ENCODE measurements around the gene FHOD3. TPM values are rescaled to one million over a fixed set of nuclear protein-coding genes. Genes with fewer than 3 reads are reported as not detected.

FHOD3 gene
- total and polyA plus RNA-seq, 2 of the 13 experiments (the other 11 are each of a cell fraction or from before 2014, with no cell fraction given), result 0.07 TPM; not detected in 1

GRCh38 chr18:36819621-36820020 is 522.1 kb downstream of the FHOD3 start:
- no TSS peak for BruUV-seq (replicated peaks)
- no peak for TF ChIP-seq KDM1A (CRISPR knock-in tag; IDR thresholded peaks at IDR 0.05)
- H3K4me2 ChIP-seq (ENCODE audit: low read depth, low read length), result no peak overlapping the region
- H2AFZ ChIP-seq (ENCODE audit: low read length), result no peak overlapping the region
- no peak for DNase-seq (ENCODE audit: low spot score)
- H3K27me3 ChIP-seq (ENCODE audit: control insufficient read depth in 1 of 2, insufficient read depth in 2 of 2, low read length in 2 of 2), result no peaks in the 10 kb centered on the region
- H3K9me3 ChIP-seq (ENCODE audit: low read length), result no peaks in the 10 kb centered on the region
- ChIA-PET POLR2A (no interaction called here), CTCF (ENCODE audit: low intra/inter-chr PET ratio, low total read pairs) (no interaction called here)
- no peak for ATAC-seq
- peaks cover 17% of the 10 kb centered on the region for H3K4me1 ChIP-seq (ENCODE audit: insufficient read depth, low read length)
- intact Hi-C loops (cut with micrococcal nuclease; ENCODE audit: unreplicated experiment) (no loop called here), in situ Hi-C loops (cut with HindIII; ENCODE audit: extremely low pct_ligation_motif_present, low pct_unique_long_range_greater_than_20kb) (no loop called here)
- peaks cover 4 to 15% of the 10 kb centered on the region in 2 experiments; a peak in 2 of 5 replicates for H3K36me3 ChIP-seq (replicated peaks in 1 of 2; ENCODE audit: control insufficient read depth in 1 of 2, insufficient read depth in 2 of 2, low read length in 2 of 2)
- H3K27ac ChIP-seq (ENCODE audit: extremely low read length, insufficient read depth, low read length), result no peak overlapping the region
- no peaks in the 10 kb centered on the region for H3K79me2 ChIP-seq (ENCODE audit: insufficient read depth, low read length)
- no peaks in the 10 kb centered on the region for H4K20me1 ChIP-seq (ENCODE audit: insufficient read depth, low read length)
- no peak overlapping the region for H3K9ac ChIP-seq (ENCODE audit: insufficient read depth, low read depth, low read length)
- no peak for FAIRE-seq
- H3K4me3 ChIP-seq (replicated peaks in 1 of 3; ENCODE audit: insufficient read depth in 1 of 3, low read depth in 2 of 3, low read length in 3 of 3), result no peak overlapping the region

GRCh38 chr18:36821681-36822080 is 524.2 kb downstream of the FHOD3 start:
- intact Hi-C loops (cut with micrococcal nuclease; ENCODE audit: unreplicated experiment), result no loop called here
- BruUV-seq (replicated peaks), result no TSS peak

More at GRCh38 chr18:36821681-36822080, 524.2 kb downstream of the FHOD3 start:
- Histone ChIP-seq H3K79me2 (ENCODE audit: insufficient read depth, low read length) (no peaks in the 10 kb centered on the region), H3K27ac (ENCODE audit: extremely low read length, insufficient read depth, low read length) (no peak overlapping the region), H3K9ac (ENCODE audit: insufficient read depth, low read depth, low read length) (no peak overlapping the region), H3K9me3 (ENCODE audit: low read length) (no peaks in the 10 kb centered on the region), H2AFZ (ENCODE audit: low read length) (no peak overlapping the region), H4K20me1 (ENCODE audit: insufficient read depth, low read length) (no peaks in the 10 kb centered on the region), H3K4me3 (replicated peaks in 1 of 3; ENCODE audit: insufficient read depth in 1 of 3, low read depth in 2 of 3, low read length in 3 of 3) (no peak overlapping the region), H3K36me3 (replicated peaks in 1 of 2; ENCODE audit: control insufficient read depth in 1 of 2, insufficient read depth in 2 of 2, low read length in 2 of 2) (peaks cover 4 to 11% of the 10 kb centered on the region in 2 experiments; a peak in 2 of 5 replicates), H3K27me3 (ENCODE audit: control insufficient read depth in 1 of 2, insufficient read depth in 2 of 2, low read length in 2 of 2) (no peaks in the 10 kb centered on the region), H3K4me1 (ENCODE audit: insufficient read depth, low read length) (peaks cover 17% of the 10 kb centered on the region), H3K4me2 (ENCODE audit: low read depth, low read length) (no peak overlapping the region)
- no peak for TF ChIP-seq E2F5 (CRISPR knock-in tag; conservative IDR thresholded peaks at IDR 0.05)
- no peak for TF ChIP-seq ZNF891 (CRISPR knock-in tag; IDR thresholded peaks at IDR 0.05)
- no peak for TF ChIP-seq ESRRA (CRISPR knock-in tag; IDR thresholded peaks at IDR 0.05; ENCODE audit: low read depth)
- TF ChIP-seq KAT7 (CRISPR knock-in tag; IDR thresholded peaks at IDR 0.05; ENCODE audit: borderline replicate concordance), result no peak
- TF ChIP-seq SP1 (IDR thresholded peaks at IDR 0.05), result no peak
- no peak for TF ChIP-seq SP1 (CRISPR knock-in tag; IDR thresholded peaks at IDR 0.05)
- no peak for TF ChIP-seq GATAD2A (CRISPR knock-in tag; IDR thresholded peaks at IDR 0.05)
- no peak for TF ChIP-seq NR3C1 (CRISPR knock-in tag; IDR thresholded peaks at IDR 0.05)
- no peak for TF ChIP-seq ZNF513 (CRISPR knock-in tag; conservative IDR thresholded peaks at IDR 0.05)
- ATAC-seq (no peak), DNase-seq (ENCODE audit: low spot score) (no peak), FAIRE-seq (no peak)
- POLR2A ChIA-PET, result no interaction called here
- in situ Hi-C loops (cut with HindIII; ENCODE audit: extremely low pct_ligation_motif_present, low pct_unique_long_range_greater_than_20kb), result no loop called here
- 96% methylated on average over 4 of the region's 4 CpGs for WGBS (ENCODE audit: low lambda C conversion rate)
- CTCF ChIA-PET (ENCODE audit: low intra/inter-chr PET ratio, low total read pairs), result no interaction called here

Data from HepG2 (cell line).